Ammon's horn (tissue), 1 donor: ENCODE results near the gene ISL1.

Source experiments
- DNase-seq: peaks from one replicate; pipeline ENCODE4 v3.0.0-alpha.2; 2016; ENCODE audit warnings: low spot score

The ISL1 gene

DNA sequence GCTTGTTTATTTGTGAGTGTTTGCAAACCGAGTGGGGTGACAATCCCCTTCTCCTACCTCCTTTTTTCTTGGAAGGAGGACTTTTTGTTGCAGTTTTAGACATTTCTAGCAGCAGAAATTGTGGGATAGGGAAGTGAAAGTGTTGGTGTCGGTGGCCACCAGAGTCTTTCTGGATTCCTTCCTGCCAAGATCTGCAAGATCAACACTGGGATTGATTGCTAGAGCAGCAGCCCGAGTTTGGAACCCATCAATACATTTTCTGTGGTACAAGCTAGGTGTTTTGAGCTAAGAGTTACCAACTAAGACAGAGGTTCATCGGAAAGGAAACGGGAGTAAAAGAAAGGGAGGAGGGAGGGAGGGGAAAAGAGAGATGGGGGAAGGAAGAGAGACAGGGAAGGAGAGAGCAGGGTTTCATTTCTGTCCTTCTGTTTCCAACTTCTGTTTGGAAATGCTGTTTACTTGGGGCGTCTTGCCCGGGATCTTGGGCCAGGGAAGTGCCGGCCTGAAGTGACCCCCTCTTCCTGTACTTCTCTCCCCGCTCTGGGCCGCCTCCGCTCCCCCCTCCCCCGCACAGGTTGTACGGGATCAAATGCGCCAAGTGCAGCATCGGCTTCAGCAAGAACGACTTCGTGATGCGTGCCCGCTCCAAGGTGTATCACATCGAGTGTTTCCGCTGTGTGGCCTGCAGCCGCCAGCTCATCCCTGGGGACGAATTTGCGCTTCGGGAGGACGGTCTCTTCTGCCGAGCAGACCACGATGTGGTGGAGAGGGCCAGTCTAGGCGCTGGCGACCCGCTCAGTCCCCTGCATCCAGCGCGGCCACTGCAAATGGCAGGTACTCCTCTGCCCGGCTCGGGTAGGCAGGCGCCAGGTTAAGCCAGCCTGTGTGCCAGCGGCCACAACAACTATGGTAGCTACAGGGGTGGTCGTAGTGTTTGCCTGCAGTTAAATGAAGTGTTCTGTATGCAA is 4.0 kb downstream of the ISL1 start:
- DNase-seq, result no peak

DNA sequence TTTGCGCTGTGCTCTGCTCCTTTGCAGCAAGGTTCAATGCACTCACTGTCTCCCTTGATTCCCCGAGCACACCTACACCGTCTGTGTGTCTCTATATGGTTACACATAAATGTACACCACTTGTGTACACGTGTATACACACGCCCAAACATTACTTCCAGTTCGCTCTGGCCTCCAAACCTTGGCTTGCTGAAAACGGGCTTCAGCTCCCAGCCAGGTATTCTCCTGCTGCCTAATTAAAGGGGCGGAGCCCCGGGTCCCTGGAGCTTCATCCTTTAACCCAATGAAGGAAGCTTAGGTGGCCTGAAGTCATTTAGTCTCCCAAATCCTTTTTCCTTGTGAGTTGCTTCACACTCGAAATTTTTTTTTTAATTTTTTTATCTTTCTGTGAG is 4.6 kb downstream of the ISL1 start:
- DNase-seq, result no peak

DNA sequence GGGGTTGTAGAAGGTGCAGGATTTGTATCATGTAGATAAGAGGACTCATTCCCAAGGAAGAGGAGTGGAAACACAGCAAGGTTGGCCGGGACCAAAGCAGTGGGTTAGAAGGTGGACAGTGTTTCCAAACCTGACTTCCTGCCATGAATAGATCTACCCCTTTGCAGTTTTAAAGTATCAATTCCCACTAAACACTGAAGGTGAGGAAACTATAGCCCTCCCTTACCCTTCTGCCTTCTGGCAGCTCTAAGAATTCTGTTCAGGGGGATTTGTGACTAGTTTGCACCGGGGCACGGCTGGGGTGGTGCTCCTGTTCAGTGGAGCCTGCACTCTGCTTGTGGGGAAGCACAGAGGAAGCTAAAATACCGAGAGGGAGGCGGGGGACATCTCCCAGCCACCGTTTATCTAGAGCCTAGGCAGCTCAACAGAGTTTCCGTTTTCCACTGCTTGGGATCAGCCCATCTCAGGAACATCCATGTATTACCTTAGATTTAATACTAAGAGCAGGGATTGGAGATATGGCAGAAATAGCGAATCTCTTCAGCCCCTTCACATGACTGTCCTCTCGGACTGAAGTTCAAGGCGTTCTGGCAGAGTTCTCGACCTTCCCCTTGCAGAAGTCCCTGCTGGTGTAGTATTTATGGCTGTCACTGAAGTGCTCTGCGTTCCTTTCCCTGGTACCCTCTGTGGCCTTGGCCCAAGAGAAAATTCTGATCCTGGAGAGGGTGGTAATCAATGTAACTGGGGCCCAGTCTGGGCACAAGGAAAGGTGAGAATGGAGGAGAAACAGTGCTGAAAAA is 5.4 kb downstream of the ISL1 start:
- no peak for DNase-seq

DNA sequence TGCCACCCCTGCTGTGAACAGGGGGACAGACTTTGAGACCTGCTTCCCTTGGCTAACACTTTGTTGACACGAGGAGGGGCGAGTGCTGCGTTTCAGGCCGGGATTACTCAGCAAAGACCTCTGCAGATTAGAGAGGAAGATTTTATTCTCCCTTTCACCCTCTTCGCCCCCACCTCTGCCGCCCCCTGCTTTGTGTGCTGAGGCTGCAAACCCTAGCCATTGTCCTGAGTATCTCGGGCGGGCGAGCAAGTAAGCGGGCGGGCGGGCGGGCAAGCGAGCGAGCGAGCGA is 6.0 kb downstream of the ISL1 start:
- DNase-seq, result no peak

DNA sequence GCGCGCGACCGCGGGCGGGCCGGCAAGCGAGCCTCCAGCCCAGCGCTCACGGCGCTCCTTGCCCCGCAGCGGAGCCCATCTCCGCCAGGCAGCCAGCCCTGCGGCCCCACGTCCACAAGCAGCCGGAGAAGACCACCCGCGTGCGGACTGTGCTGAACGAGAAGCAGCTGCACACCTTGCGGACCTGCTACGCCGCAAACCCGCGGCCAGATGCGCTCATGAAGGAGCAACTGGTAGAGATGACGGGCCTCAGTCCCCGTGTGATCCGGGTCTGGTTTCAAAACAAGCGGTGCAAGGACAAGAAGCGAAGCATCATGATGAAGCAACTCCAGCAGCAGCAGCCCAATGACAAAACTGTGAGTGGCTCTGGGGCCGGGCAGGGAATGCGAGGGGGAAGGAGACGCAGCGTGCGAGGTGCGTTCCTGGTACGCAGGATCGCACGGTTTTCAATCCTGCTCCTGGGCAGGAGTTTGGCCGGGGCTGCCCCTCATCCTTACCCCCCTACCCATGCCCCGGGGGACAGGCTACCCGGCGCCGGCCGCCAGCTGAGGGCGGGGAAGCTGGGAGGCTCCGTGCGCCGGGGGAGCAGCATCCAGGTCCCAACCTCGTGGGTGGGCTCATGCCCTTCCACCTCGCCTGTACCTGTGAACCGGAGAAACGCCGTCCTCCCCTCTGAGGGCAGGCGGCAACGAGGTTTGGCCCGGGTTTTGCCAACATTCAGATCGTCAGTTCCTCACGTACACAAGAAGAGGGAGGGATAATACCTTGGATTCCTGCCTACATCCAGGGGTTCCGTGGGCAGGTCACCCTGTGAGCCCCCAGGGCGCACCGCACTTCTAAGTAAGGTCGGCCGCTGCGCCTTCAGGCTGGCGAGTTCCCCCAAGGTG is 6.6 kb downstream of the ISL1 start:
- no peak for DNase-seq

DNA sequence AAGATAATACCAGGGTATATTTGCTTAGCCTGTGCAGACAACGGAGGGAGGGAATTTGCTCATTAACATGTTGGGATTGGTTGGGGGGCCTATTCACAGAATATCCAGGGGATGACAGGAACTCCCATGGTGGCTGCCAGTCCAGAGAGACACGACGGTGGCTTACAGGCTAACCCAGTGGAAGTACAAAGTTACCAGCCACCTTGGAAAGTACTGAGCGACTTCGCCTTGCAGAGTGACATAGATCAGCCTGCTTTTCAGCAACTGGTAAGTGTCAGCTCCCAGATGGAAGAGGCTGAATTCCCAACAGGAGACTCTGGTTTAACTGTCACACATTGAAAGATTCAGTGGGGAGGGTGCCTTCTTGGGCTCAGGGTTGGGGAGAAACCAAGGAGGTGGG is 7.9 kb downstream of the ISL1 start:
- DNase-seq, result no peak

DNA sequence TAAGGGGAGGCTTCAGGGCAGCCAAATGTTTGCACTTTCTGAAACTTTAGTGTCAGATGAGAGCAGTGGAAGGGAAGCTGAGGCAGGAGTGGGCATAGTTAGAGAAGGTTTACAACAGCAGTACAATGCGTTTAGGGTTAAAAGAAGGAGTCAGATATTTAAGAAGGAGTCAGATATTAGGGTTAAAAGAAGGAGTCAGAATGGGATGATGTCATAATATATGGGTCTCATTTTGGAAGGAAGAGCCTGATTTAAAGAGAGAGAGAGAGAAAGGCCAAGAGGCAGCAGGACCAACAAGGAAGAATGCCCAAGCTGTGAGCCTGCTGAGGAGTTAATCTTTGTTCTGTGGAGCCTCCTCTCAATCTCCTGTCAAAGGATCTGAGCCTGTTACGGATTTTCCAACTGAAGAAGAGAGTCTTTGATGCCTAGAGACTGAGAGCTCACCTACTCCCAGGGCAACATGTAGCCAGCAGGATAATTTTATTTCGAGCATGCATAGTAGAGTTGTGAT is 9.5 kb downstream of the ISL1 start:
- no peak for DNase-seq

DNA sequence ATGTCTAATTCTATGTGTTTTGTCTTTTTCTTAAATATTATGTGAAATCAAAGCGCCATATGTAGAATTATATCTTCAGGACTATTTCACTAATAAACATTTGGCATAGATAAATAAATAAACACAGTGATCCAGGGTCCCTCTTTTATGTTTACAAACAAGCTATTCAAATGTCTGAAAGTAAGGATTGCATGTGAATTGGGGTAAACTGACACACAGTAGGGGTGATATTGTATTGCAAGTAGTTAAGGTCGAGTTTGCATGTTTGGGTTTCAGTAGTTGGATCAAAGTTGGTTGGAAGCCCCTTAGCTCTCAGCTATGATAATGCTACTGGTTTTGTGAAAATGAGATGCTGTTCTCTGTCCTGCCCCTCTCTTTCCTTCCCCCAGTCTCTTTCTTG is 11.4 kb downstream of the ISL1 start:
- DNase-seq, result no peak

DNA sequence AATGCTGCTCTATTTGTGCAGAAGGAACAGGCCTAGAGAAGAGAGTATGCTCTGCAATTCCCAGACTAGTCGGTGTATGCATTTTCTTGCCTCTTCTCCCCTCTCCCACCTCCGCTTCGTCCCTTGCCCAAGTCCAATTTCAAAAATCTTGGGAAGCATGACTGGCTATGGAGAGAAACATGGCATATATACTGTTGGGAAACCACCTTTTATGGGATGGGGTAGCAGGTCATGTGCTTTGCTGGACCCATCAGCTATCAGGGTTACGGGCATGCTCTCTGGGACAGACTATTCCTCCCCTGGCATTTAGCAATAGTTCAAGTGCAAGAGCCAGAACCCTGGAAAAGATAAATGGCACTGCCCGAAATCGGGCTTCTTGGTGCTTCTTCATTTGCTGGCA is 12.0 kb downstream of the ISL1 start:
- no peak for DNase-seq

DNA sequence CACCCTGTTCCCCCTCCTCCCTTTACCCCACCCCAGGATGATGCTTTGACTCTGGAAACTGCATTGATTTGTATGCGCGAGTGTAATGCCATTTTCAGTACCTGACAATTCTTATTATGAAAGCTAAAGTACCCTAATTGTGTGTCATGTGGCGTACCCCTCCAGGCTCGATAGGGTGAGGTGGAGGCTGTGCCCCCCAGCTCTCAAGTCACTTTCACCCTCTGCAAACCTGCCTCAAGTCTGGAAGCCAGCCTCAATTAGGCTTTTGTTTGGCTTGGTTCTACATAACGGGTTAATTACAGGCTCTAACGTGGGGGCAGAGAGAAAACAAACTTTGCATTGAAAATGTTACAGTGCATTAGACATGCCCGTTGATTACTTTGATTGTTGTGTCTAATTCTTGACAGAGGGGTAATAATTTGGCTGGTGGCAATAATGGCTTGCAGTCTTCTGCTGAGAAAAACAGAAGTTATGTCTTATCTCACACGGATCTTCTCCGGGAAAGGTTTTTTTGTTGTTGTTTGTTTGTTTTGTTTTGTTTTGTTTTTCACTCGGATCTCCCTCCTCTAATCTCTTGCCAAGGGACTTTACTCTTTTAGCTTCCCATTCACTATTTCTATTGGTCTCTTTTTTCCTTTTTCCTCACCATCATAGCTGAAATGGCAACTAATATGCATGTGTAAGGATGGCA is 12.6 kb downstream of the ISL1 start:
- no peak for DNase-seq

DNA sequence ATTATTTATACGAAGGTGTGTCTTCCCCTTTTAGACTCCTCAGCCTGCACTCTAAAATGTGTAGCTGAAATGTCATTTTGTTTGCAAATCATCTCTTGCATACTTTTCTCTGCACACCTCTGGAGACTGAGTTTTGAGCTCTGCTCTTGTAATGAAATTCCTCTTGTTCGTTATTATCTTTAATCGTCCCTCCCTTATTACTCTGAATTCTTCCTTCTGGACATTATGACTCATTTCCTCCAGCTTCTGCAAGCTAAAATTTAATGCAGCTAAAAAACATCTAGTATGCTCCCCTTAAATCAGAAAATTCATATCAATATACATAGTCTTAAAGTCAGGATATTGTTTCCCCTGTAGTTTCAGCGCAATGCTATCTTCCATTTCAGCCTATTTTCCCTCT is 13.5 kb downstream of the ISL1 start:
- no peak for DNase-seq

DNA sequence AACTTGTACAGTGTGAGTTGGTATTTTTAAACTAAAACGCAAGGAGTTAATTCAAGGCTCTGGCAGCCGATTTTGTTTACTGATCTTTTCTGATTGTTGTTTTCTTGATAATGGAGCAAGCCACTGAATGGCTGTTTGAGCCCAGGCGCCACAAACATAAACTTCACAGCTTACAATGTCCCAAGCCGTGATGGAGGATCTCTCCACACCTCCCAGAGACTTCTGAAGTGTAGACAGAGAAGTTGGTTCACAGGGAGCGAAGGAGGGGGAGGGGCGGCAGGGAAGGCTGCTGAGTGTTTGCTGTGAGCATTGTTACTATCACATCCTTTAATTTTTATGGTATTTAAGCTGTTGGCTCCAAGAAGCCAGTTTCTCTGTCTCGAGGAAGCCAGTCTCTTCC is 14.7 kb downstream of the ISL1 start:
- no peak for DNase-seq

DNA sequence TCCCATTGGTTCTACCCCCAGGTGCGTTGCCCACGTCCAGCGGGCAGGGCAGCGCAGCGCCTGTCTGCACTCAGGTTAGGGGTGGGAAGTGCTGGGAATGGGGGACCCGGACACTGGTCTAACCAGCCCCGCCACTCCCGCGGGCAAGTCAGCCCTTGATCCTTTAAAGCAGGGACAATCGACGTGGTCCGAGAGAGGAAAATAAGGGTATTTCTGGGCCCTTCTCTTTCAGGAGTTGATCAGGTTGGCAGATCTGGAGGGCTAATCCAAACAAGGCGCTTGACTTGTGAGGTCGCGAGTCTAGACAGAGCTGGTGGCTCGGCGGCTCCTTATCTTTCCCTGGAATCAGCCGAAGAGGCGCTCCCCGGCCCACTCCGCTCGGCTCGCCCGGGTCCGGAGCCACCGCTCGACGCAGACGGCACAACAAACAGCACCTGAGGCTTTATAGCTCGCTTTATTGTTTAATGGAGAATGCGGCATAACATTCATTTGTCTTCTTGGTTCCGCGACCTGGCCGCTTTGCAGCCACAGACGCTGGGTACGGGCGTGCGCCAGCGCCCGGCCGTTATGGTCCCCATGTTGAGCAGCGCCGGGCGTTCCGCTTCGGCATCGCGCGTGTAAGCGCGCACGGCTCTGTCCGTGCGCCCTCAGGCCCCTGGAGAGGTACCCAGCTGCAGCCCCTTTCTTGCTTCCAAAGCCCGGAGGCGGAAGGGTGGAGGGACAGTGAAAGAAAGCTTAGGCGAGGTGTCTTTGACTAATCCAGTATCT is 15.8 kb downstream of the ISL1 start:
- DNase-seq, result no peak

DNA sequence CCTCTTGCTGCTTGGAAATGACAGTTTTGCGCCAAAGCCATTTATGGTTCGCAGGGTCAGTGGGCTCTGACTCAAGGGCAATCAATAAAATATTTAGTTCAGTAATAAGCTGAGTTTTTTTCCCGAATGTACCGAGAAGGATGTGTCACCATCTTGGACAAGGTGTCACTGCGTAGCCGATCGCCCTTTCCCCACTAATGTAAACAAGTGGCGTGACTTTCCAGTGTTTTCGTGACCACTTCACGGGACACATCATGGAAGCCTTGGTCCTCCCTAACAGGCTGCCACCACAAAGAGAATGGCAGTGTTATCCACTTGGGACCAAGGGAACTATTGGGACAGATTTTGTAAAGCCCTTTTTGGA is 16.4 kb downstream of the ISL1 start:
- DNase-seq, result no peak

DNA sequence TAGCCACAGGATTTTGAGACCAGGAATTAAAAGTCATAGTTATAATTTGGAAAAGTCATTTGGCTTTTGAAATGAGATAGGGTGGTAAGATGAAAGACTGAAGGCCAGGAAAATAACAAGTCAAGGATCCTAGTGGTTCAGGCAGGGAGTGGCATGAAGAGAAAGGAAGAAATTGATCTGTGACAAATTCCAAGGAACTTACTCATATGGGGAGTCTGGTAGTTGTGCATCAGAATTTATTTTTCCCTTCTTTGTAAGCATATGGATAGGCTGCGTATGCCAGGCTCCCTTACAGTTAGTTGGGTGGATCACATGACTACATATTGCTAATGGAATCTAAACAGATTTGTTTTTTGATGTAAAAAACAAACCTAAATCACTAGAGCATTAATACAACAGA is 21.0 kb downstream of the ISL1 start:
- DNase-seq, result no peak

DNA sequence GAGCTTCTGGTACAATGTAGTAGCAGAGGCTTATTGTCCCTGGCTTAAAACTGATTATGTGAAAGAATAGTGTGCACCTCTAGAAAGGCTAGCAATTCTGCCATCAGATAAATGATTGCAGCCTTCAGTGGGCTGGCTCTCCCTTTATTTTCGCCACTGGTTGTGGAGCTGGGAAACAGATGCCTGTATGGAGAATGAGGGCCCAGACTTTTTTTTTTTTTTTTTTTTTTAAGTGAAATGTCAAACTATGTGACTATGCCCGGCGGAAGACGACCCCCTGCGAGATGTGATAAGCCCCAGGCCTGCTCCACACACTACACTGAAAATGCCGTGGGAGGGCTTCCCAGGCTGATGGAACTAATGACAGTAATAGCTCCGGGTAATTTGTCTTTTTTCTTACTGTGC is 28.7 kb downstream of the ISL1 start:
- DNase-seq, result no peak

DNA sequence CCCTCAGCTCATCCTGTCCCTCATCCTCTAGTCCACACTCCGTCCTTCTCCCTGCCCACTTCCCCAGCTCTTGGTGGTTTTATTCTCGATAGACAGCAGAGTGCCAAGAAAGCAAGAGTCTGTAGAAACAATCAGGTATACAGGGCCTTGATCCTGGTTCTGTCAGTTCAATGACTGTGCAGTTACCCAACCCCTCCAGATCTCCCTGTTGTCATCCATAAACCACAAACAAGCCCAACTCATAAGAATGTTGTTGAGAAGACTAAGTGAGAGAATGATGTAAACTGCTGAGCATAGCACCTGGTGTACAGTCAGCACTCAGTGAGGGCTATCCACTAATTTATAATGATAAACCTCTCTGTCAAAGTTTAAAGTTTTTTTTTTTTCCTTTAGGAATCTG is 31.3 kb downstream of the ISL1 start:
- DNase-seq, result no peak

DNA sequence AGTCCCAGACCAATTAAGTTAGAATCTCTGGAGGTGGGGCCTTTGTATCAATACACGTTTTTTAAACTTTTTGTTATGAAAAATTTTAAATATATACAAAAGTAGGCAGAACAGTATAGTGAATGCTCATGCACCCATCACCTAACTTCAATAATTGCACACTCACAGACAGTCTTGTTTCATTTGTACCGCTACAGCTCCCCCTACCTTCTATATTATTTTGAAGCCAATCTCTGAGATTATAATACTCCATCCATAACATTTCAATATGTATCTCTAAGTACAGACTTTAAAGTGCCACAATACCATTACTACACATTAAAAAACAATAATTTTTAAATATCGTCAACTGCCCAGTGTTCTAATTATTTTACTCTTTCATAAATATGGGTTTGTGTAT is 32.9 kb downstream of the ISL1 start:
- DNase-seq, result no peak

DNA sequence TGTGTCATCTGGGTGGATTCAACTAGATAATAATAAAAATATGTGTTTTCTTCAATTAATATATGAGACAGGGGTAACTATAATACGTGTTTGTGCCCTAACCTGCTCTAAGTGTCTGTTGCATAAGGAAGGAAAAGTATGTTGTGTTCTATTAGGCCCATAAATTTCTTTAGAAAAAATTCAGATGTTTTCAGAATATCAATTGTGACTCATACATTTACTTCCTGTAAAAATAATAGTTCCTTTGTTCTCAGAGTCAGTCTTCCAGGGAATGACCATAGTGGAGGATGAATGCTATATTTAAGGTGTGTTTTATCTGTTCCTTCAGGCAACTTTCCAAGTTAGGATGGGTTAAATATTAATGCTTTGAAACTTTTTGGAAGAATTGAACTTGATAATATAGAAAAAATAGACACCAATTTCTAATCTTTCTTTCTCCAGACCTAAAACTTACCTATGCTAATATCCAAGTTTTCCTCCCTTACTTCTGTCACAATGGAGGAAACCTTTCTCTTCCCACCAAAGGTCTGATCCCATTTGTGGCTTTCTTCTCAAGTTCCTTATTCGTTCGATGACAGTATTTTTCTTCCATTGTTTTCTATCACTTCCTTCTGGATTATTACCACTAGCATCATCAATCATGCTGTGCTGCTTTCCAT is 49.9 kb downstream of the ISL1 start:
- DNase-seq, result no peak

DNA sequence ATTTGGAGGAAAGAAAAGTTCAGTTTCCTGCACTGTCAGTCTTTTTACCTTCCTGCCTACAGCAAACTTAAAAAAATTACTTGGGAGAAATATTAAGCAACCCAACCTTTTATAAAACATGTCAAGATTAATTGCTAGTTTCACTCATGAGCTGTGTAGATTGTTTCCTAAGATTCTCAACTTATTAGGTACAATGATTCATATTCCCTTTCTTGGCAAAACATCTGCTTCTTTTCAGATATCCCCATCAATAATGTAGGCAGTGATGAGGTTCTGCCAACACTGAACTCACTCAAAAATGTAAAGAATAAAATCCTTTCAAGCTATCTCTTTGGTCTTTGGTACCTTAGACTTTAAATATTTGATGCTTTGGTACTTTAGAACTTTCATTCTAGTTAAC is 56.0 kb downstream of the ISL1 start:
- DNase-seq, result no peak
